Measurements from ENCODE around the gene IL17D.

IL17D gene

DNA sequence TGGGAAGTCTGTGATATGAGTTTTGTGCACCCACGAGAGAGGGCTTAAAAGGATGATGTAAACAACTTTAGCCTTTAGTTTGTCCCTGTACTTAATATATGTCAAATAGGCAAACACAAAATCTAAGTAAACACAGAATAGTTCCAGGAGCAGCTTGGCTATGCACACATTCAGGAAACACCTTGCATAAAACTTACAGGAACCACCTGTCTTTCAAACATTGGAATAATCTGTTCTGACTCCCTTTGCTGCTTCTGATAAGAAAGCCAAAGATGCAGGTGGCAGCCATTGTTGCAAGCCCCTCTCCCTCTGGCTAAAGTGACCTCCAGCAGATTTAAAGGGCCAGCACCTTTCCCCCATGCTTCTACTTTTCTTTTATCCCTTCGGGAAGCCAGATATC, 65.6 kb downstream of the IL17D start:
- Histone ChIP-seq H3K27ac (no peak overlapping the region), H3K4me3 (no peak overlapping the region)

DNA sequence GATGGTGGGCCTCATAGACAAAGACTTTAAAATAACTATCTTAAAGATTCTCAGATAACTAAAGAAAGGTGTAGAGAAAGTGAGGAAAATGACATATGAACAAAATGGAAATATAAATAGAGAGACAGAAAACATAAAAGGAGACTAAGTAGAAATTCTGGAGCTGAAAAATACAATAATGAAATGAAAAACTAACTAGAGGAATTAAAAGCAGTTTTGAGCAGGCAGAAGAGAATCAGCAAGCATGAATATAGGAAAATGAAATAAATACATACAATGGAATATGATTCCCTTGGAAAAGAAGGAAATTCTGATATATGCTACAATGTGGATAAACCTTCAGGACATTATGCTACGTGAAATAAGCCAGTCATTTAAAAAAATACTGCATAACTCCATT, 66.3 kb downstream of the IL17D start:
- H3K27ac ChIP-seq = no peak overlapping the region
- no peak overlapping the region for H3K4me3 ChIP-seq
